ENCODE measurements around the gene DPH5.

GRCh38 chr1:101008229-101008834 lies 17.3 kb downstream of the DPH5 start:
- TF ChIP-seq, protein P1, sequence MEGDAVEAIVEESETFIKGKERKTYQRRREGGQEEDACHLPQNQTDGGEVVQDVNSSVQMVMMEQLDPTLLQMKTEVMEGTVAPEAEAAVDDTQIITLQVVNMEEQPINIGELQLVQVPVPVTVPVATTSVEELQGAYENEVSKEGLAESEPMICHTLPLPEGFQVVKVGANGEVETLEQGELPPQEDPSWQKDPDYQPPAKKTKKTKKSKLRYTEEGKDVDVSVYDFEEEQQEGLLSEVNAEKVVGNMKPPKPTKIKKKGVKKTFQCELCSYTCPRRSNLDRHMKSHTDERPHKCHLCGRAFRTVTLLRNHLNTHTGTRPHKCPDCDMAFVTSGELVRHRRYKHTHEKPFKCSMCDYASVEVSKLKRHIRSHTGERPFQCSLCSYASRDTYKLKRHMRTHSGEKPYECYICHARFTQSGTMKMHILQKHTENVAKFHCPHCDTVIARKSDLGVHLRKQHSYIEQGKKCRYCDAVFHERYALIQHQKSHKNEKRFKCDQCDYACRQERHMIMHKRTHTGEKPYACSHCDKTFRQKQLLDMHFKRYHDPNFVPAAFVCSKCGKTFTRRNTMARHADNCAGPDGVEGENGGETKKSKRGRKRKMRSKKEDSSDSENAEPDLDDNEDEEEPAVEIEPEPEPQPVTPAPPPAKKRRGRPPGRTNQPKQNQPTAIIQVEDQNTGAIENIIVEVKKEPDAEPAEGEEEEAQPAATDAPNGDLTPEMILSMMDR (IDR thresholded peaks at IDR 0.05): no peak
- TF ChIP-seq POLR2A (IDR thresholded peaks at IDR 0.05): no peak

All from lower leg skin (tissue), 3 donors.